Measurements from ENCODE around the gene KIFAP3. TPM values are rescaled to one million over a fixed set of nuclear protein-coding genes. Genes with fewer than 3 reads are reported as not detected.
"Not testable (repeated sequence)": the region's sequence is repeated elsewhere in the genome, so short reads cannot be mapped to it uniquely, and the experiment has no call there.

The KIFAP3 gene
- polyA plus RNA-seq, 4 donors: 10.5 to 20.7 (median 14.6) TPM

DNA sequence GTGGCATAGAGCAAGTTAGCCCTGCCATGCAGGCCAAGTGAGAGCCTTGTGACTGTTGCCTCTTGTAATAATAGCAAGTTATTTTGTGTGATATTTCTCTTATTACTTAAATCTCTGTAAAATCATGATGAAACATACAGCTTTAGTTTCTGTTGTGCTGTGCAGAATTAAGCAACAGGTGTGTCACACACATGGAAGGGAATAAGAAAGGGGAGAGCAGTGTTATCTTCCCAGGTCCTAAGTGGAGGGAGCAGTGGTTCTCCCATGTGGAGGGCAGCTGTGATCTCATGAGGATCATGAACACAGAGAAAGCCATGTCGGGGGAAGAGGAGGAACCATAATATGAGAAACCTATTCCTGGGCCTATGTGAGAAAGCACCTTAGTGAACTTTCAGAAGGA is 155.6 kb downstream of the KIFAP3 start:
- Histone ChIP-seq H3K9me3 (ENCODE audit: control insufficient read depth in 2 of 2, insufficient read depth in 1 of 2, low read depth in 1 of 2, low read length in 1 of 2) (no peaks in the 10 kb centered on the region), H3K27ac (ENCODE audit: low read depth in 1 of 3, low read length in 2 of 3) (no peak overlapping the region), H3K4me1 (ENCODE audit: control insufficient read depth in 3 of 3, insufficient read depth in 2 of 3, low read depth in 1 of 3, low read length in 2 of 3) (peaks cover 0 to 6% (median 0%) of the 10 kb centered on the region in 3 donors), H3K27me3 (ENCODE audit: control insufficient read depth in 3 of 3, insufficient read depth in 3 of 3, low read length in 3 of 3) (no peaks in the 10 kb centered on the region), H3K4me3 (ENCODE audit: low read depth in 1 of 3, low read length in 3 of 3) (no peak overlapping the region), H3K36me3 (ENCODE audit: control insufficient read depth in 3 of 3, insufficient read depth in 2 of 3, low read depth in 1 of 3, low read length in 3 of 3) (peaks cover 0 to 2% (median 1%) of the 10 kb centered on the region in 3 donors)
- DNase-seq (no peak), FAIRE-seq (no peak)
- 94 to 96% (median 96%) methylated on average over 1 of the region's 1 CpG for WGBS, 3 donors

DNA sequence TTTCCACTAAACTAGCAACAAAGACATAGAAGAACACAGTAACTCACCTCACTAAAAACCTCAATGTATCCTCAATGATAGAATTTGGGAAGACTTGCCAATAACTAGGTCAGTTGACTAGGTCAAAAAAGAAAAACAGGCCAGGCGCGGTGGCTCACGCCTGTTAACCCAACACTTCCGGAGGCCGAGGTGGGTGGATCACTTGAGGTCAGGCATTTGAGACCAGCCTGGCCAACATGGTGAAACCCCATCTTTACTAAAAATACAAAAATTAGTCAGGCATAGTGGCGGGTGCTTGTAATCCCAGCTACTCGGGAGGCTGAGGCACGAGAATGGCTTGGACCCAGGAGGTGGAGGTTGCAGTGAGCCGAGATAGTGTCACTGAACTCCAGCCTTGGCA is 156.3 kb downstream of the KIFAP3 start:
- not testable (repeated sequence) for H3K27me3 ChIP-seq (ENCODE audit: control insufficient read depth in 3 of 3, insufficient read depth in 3 of 3, low read length in 3 of 3); H3K4me1 ChIP-seq (ENCODE audit: control insufficient read depth in 3 of 3, insufficient read depth in 2 of 3, low read depth in 1 of 3, low read length in 2 of 3); H3K27ac ChIP-seq (ENCODE audit: low read depth in 1 of 3, low read length in 2 of 3); H3K4me3 ChIP-seq (ENCODE audit: low read depth in 1 of 3, low read length in 3 of 3); H3K36me3 ChIP-seq (ENCODE audit: control insufficient read depth in 3 of 3, insufficient read depth in 2 of 3, low read depth in 1 of 3, low read length in 3 of 3); FAIRE-seq; H3K9me3 ChIP-seq (ENCODE audit: control insufficient read depth in 2 of 2, insufficient read depth in 1 of 2, low read depth in 1 of 2, low read length in 1 of 2); DNase-seq
- 82 to 92% (median 87%) methylated on average over 9 of the region's 9 CpGs for WGBS, 3 donors

DNA sequence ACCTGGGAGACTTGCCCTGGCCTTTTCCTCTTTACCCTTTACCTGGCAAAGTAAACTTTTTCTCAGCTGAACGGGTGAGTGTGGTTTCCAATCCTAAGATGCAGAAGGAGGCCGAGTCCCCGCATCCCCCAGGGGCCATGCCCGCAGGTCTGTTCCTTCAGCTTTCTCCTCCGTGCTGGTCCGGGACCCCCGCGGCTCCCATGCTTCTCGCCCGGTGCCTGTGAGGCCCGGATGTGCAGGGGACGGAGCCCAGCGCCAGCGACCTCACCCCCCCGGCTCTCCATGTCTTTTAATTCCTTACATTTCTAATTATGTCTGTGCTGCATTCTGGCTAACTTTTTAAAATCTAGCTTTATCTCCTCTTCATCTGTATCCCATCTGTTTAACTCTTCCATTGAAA is 159.3 kb downstream of the KIFAP3 start:
- H3K4me3 ChIP-seq (ENCODE audit: low read depth in 1 of 3, low read length in 3 of 3): no peak overlapping the region
- WGBS, 3 donors: 65 to 75% (median 74%) methylated on average over 15 of the region's 15 CpGs
- H3K36me3 ChIP-seq (ENCODE audit: control insufficient read depth in 3 of 3, insufficient read depth in 2 of 3, low read depth in 1 of 3, low read length in 3 of 3): peaks cover 0 to 2% (median 1%) of the 10 kb centered on the region in 3 donors
- FAIRE-seq (no peak), DNase-seq (no peak)
- H3K4me1 ChIP-seq (ENCODE audit: control insufficient read depth in 3 of 3, insufficient read depth in 2 of 3, low read depth in 1 of 3, low read length in 2 of 3): peaks cover 0 to 6% (median 0%) of the 10 kb centered on the region in 3 donors
- H3K27me3 ChIP-seq (ENCODE audit: control insufficient read depth in 3 of 3, insufficient read depth in 3 of 3, low read length in 3 of 3): no peaks in the 10 kb centered on the region
- peaks cover 0 to 4% of the 10 kb centered on the region in 2 donors for H3K9me3 ChIP-seq (ENCODE audit: control insufficient read depth in 2 of 2, insufficient read depth in 1 of 2, low read depth in 1 of 2, low read length in 1 of 2)
- no peak overlapping the region for H3K27ac ChIP-seq (ENCODE audit: low read depth in 1 of 3, low read length in 2 of 3)

DNA sequence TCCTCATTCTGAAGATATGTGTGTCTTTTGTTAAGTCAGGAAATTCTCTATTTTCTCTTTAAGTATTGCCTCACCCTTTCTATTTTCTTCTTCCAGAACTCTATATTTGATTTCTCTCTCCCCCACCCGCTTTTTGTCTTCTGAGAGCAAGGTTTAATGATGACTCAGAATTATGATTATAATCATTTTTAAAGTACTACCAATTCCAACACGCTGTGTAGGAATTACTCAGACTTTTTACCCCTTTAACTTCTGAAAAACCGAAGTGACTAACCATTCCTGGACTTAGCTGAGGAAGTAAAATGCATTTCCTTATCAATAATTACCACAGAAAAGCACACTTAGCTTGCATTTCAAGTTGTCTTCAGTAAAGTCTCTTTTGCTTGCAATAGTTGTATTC is 160.0 kb downstream of the KIFAP3 start:
- no peak overlapping the region for H3K27ac ChIP-seq (ENCODE audit: low read depth in 1 of 3, low read length in 2 of 3)
- H3K36me3 ChIP-seq (ENCODE audit: control insufficient read depth in 3 of 3, insufficient read depth in 2 of 3, low read depth in 1 of 3, low read length in 3 of 3): peaks cover 0 to 2% (median 1%) of the 10 kb centered on the region in 3 donors
- DNase-seq: peak in 1 of 2 donors; percentile 7
- FAIRE-seq: no peak
- H3K4me1 ChIP-seq (ENCODE audit: control insufficient read depth in 3 of 3, insufficient read depth in 2 of 3, low read depth in 1 of 3, low read length in 2 of 3): peaks cover 0 to 6% (median 0%) of the 10 kb centered on the region in 3 donors
- no peaks in the 10 kb centered on the region for H3K27me3 ChIP-seq (ENCODE audit: control insufficient read depth in 3 of 3, insufficient read depth in 3 of 3, low read length in 3 of 3)
- H3K4me3 ChIP-seq (ENCODE audit: low read depth in 1 of 3, low read length in 3 of 3): no peak overlapping the region
- H3K9me3 ChIP-seq (ENCODE audit: control insufficient read depth in 2 of 2, insufficient read depth in 1 of 2, low read depth in 1 of 2, low read length in 1 of 2): peaks cover 0 to 4% of the 10 kb centered on the region in 2 donors
- 12 to 47% (median 21%) methylated on average over 3 of the region's 3 CpGs for WGBS, 3 donors

DNA sequence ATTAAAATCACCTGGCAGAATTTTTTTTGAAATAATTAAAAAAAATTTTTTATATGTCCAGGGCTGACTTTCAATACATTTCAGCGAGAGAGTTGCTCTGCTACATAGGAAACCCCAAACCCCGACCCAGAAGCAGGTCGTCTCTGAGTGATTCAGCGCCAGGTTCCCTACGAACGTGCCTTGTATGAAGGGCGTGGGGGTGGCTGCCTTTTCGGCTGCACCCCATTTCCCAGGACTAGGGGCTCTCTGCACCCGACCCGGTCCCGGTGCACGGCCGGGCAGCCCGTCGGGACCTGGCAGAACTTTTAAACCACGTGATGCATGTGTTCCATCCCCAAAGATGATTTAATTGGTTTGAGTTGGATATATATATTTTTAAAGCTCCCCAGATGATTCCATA is 165.0 kb downstream of the KIFAP3 start:
- DNase-seq (no peak), FAIRE-seq (no peak)
- no peaks in the 10 kb centered on the region for H3K36me3 ChIP-seq (ENCODE audit: control insufficient read depth in 3 of 3, insufficient read depth in 2 of 3, low read depth in 1 of 3, low read length in 3 of 3)
- H3K4me3 ChIP-seq (ENCODE audit: low read depth in 1 of 3, low read length in 3 of 3): no peak overlapping the region
- H3K27ac ChIP-seq (ENCODE audit: low read depth in 1 of 3, low read length in 2 of 3): no peak overlapping the region
- no peaks in the 10 kb centered on the region for H3K27me3 ChIP-seq (ENCODE audit: control insufficient read depth in 3 of 3, insufficient read depth in 3 of 3, low read length in 3 of 3)
- no peaks in the 10 kb centered on the region for H3K4me1 ChIP-seq (ENCODE audit: control insufficient read depth in 3 of 3, insufficient read depth in 2 of 3, low read depth in 1 of 3, low read length in 2 of 3)
- H3K9me3 ChIP-seq (ENCODE audit: control insufficient read depth in 2 of 2, insufficient read depth in 1 of 2, low read depth in 1 of 2, low read length in 1 of 2): peaks cover 0 to 4% of the 10 kb centered on the region in 2 donors
- WGBS, 3 donors: 90 to 91% (median 90%) methylated on average over 16 of the region's 16 CpGs

DNA sequence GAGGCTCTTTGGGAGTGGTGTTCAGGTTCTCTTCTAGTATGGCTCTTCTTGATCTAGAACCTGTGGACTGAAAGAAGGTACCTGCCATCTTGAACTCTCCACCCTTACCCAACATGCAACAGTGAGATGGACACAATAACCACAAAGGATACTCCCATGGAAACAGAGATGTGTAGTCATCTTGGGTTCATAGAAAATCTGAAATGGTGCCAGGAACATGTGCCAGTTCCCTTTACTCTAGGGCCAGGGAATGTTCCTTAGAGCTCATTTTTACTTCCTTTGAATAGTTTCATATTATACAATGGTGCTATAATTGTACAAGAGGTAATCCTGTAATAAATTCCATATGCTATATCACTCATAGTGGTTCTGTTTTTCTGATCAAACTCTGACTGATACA is 167.6 kb downstream of the KIFAP3 start:
- FAIRE-seq: no peak

DNA sequence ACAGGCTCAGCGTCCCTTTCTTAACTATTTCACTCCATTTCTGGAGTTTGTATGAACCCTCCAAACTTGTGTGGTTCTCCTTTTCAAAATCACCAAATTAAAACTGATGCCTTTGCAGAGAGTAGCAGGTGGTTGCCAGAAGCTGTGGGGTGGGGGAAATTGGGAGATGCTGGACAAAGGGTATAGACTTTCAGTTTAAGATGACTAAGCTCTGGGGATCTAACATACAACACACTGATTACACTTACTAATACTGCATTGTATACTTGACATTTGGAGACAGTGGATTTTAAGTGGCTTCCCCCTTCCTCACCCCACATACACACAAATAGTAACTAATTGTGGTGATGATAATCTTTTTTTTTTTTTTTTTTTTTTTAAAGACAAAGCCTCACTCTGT is 169.7 kb downstream of the KIFAP3 start:
- H3K27me3 ChIP-seq (ENCODE audit: control insufficient read depth in 3 of 3, insufficient read depth in 3 of 3, low read length in 3 of 3): no peaks in the 10 kb centered on the region
- no peak overlapping the region for H3K27ac ChIP-seq (ENCODE audit: low read depth in 1 of 3, low read length in 2 of 3)
- peaks cover 0 to 13% (median 2%) of the 10 kb centered on the region in 3 donors for H3K4me1 ChIP-seq (ENCODE audit: control insufficient read depth in 3 of 3, insufficient read depth in 2 of 3, low read depth in 1 of 3, low read length in 2 of 3)
- no peak overlapping the region for H3K4me3 ChIP-seq (ENCODE audit: low read depth in 1 of 3, low read length in 3 of 3)
- H3K36me3 ChIP-seq (ENCODE audit: control insufficient read depth in 3 of 3, insufficient read depth in 2 of 3, low read depth in 1 of 3, low read length in 3 of 3): no peaks in the 10 kb centered on the region
- 85 to 96% (median 93%) methylated on average over 1 of the region's 1 CpG for WGBS, 3 donors
- H3K9me3 ChIP-seq (ENCODE audit: control insufficient read depth in 2 of 2, insufficient read depth in 1 of 2, low read depth in 1 of 2, low read length in 1 of 2): no peaks in the 10 kb centered on the region
- FAIRE-seq: no peak
- no peak for DNase-seq

More for the DNA sequence above, 167.6 kb downstream of the KIFAP3 start:
- Histone ChIP-seq H3K27me3 (ENCODE audit: control insufficient read depth in 3 of 3, insufficient read depth in 3 of 3, low read length in 3 of 3) (no peaks in the 10 kb centered on the region), H3K27ac (ENCODE audit: low read depth in 1 of 3, low read length in 2 of 3) (no peak overlapping the region), H3K9me3 (ENCODE audit: control insufficient read depth in 2 of 2, insufficient read depth in 1 of 2, low read depth in 1 of 2, low read length in 1 of 2) (peaks cover 0 to 4% of the 10 kb centered on the region in 2 donors), H3K36me3 (ENCODE audit: control insufficient read depth in 3 of 3, insufficient read depth in 2 of 3, low read depth in 1 of 3, low read length in 3 of 3) (no peaks in the 10 kb centered on the region), H3K4me3 (ENCODE audit: low read depth in 1 of 3, low read length in 3 of 3) (no peak overlapping the region), H3K4me1 (ENCODE audit: control insufficient read depth in 3 of 3, insufficient read depth in 2 of 3, low read depth in 1 of 3, low read length in 2 of 3) (peaks cover 0 to 4% (median 0%) of the 10 kb centered on the region in 3 donors)
- DNase-seq: no peak

DNA sequence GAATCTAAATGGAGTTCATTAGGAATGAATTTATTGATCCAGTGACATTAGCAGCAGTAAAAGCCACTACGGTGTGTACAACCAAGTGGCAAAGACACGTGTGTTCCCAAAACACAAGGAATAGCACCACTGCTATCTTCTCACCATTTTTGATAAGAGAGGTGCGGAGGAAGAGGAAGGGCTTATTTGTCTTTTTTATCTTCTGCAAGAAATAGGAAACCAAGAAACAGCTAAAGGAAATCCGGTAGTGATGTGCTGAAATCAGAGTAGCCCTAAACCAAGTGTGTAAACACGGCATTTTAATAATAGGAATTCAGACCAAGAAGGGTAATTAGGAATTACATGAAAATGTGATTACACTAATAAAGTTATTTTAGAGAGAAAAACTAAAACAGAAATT is 171.7 kb downstream of the KIFAP3 start:
- H3K4me1 ChIP-seq (ENCODE audit: control insufficient read depth in 3 of 3, insufficient read depth in 2 of 3, low read depth in 1 of 3, low read length in 2 of 3): peaks cover 0 to 13% (median 2%) of the 10 kb centered on the region in 3 donors
- H3K36me3 ChIP-seq (ENCODE audit: control insufficient read depth in 3 of 3, insufficient read depth in 2 of 3, low read depth in 1 of 3, low read length in 3 of 3): no peaks in the 10 kb centered on the region
- H3K27me3 ChIP-seq (ENCODE audit: control insufficient read depth in 3 of 3, insufficient read depth in 3 of 3, low read length in 3 of 3): peaks cover 0 to 2% (median 0%) of the 10 kb centered on the region in 3 donors
- no peaks in the 10 kb centered on the region for H3K9me3 ChIP-seq (ENCODE audit: control insufficient read depth in 2 of 2, insufficient read depth in 1 of 2, low read depth in 1 of 2, low read length in 1 of 2)
- DNase-seq (no peak), FAIRE-seq (no peak)
- H3K27ac ChIP-seq (ENCODE audit: low read depth in 1 of 3, low read length in 2 of 3): no peak overlapping the region
- 53 to 58% (median 55%) methylated on average over 5 of the region's 5 CpGs for WGBS, 3 donors
- H3K4me3 ChIP-seq (ENCODE audit: low read depth in 1 of 3, low read length in 3 of 3): no peak overlapping the region

DNA sequence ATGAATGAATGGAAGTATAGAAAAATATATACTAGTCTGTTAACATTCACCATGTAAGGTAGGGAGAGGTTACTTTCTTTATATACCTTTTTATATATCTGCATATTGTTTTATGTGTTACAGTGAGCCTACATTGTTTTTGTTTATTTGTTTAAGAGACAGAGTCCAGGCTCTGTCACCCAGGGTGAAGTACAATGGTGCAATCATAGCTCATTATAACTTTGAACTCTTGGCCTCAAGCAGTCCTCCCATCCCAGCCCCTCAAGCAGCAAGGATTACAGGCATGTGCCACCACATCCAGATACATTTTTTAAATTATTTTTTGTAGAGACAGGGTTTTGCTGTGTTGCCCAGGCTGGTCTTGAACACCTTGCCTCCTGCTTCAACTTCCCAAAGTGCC is 173.4 kb downstream of the KIFAP3 start:
- Histone ChIP-seq H3K36me3 (ENCODE audit: control insufficient read depth in 3 of 3, insufficient read depth in 2 of 3, low read depth in 1 of 3, low read length in 3 of 3) (no peaks in the 10 kb centered on the region), H3K4me1 (ENCODE audit: control insufficient read depth in 3 of 3, insufficient read depth in 2 of 3, low read depth in 1 of 3, low read length in 2 of 3) (peaks cover 0 to 13% (median 2%) of the 10 kb centered on the region in 3 donors), H3K9me3 (ENCODE audit: control insufficient read depth in 2 of 2, insufficient read depth in 1 of 2, low read depth in 1 of 2, low read length in 1 of 2) (no peaks in the 10 kb centered on the region), H3K4me3 (ENCODE audit: low read depth in 1 of 3, low read length in 3 of 3) (no peak overlapping the region), H3K27ac (ENCODE audit: low read depth in 1 of 3, low read length in 2 of 3) (peak overlapping the region in 1 of 3 donors; percentile 55), H3K27me3 (ENCODE audit: control insufficient read depth in 3 of 3, insufficient read depth in 3 of 3, low read length in 3 of 3) (peaks cover 0 to 2% (median 0%) of the 10 kb centered on the region in 3 donors)
- DNase-seq (peak; percentile 58 to 67), FAIRE-seq (no peak)
